GM19193 (cell line): Measurements from ENCODE around the gene CAMK2D.

ENCODE experiments used
- POLR2A ChIP-seq: IDR thresholded peaks from 4 replicates; pipeline ENCODE4 v1.6.1; 2011; ENCODE audit not compliant: insufficient read depth, insufficient read length; ENCODE audit errors: extremely low read depth

CAMK2D gene

GRCh38 chr4:113749178-113749577 lies 12.4 kb downstream of the CAMK2D start:
- no peak for TF ChIP-seq POLR2A

GRCh38 chr4:113747949-113748348 lies 13.6 kb downstream of the CAMK2D start:
- no peak for TF ChIP-seq POLR2A

GRCh38 chr4:113745711-113746110 lies 15.8 kb downstream of the CAMK2D start:
- TF ChIP-seq POLR2A, result no peak

GRCh38 chr4:113744667-113745240 lies 16.8 kb downstream of the CAMK2D start:
- TF ChIP-seq POLR2A, result no peak

GRCh38 chr4:113743690-113744089 lies 17.8 kb downstream of the CAMK2D start:
- no peak for TF ChIP-seq POLR2A

GRCh38 chr4:113742643-113743042 lies 18.9 kb downstream of the CAMK2D start:
- TF ChIP-seq POLR2A, result no peak

GRCh38 chr4:113741956-113742355 lies 19.6 kb downstream of the CAMK2D start:
- no peak for TF ChIP-seq POLR2A

GRCh38 chr4:113740857-113741379 lies 20.6 kb downstream of the CAMK2D start:
- TF ChIP-seq POLR2A, result no peak

GRCh38 chr4:113739197-113739596 lies 22.3 kb downstream of the CAMK2D start:
- TF ChIP-seq POLR2A, result no peak

GRCh38 chr4:113738251-113738650 lies 23.3 kb downstream of the CAMK2D start:
- TF ChIP-seq POLR2A, result no peak

GRCh38 chr4:113733685-113734084 lies 27.9 kb downstream of the CAMK2D start:
- TF ChIP-seq POLR2A, result no peak

- TF ChIP-seq POLR2A, result no peak
Measured at GRCh38 chr4:113732967-113733527, 28.5 kb downstream of the CAMK2D start.

- no peak for TF ChIP-seq POLR2A
Measured at GRCh38 chr4:113730467-113731216, 30.9 kb downstream of the CAMK2D start.

- no peak for TF ChIP-seq POLR2A
Measured at GRCh38 chr4:113727802-113728201, 33.7 kb downstream of the CAMK2D start.

- no peak for TF ChIP-seq POLR2A
Measured at GRCh38 chr4:113725963-113726362, 35.6 kb downstream of the CAMK2D start.

GRCh38 chr4:113718252-113718651 lies 43.3 kb downstream of the CAMK2D start:
- no peak for TF ChIP-seq POLR2A
